Mucosa of stomach (tissue), 1 donor: ENCODE data around the gene CCDC187.
"Not testable (repeated sequence)": the region's sequence is repeated elsewhere in the genome, so short reads cannot be mapped to it uniquely, and the experiment has no call there.

Experiments used
- H3K27me3 ChIP-seq: one replicate; pipeline ENCODE4 v1.7.0; 2013; ENCODE audit warnings: mild to moderate bottlenecking, low read length; ENCODE audit not compliant: control insufficient read depth, insufficient read depth
- H3K36me3 ChIP-seq: one replicate; pipeline ENCODE4 v1.7.0; 2013; ENCODE audit warnings: low read length; ENCODE audit not compliant: control insufficient read depth, insufficient read depth
- H3K4me1 ChIP-seq: one replicate; pipeline ENCODE4 v1.7.0; 2013; ENCODE audit warnings: mild to moderate bottlenecking, low read length; ENCODE audit not compliant: control insufficient read depth, insufficient read depth
- H3K4me3 ChIP-seq: one replicate; pipeline ENCODE4 v1.7.0; 2013; ENCODE audit warnings: low read length
- H3K9ac ChIP-seq: one replicate; pipeline ENCODE4 v1.7.0; 2013; ENCODE audit warnings: mild to moderate bottlenecking, low read length, moderate library complexity
- H3K9me3 ChIP-seq: one replicate; pipeline ENCODE4 v1.7.0; 2013; ENCODE audit warnings: mild to moderate bottlenecking, low read length, moderate library complexity; ENCODE audit not compliant: control insufficient read depth
- donor health status: Pancreatic carcinoma.

Gene CCDC187

DNA sequence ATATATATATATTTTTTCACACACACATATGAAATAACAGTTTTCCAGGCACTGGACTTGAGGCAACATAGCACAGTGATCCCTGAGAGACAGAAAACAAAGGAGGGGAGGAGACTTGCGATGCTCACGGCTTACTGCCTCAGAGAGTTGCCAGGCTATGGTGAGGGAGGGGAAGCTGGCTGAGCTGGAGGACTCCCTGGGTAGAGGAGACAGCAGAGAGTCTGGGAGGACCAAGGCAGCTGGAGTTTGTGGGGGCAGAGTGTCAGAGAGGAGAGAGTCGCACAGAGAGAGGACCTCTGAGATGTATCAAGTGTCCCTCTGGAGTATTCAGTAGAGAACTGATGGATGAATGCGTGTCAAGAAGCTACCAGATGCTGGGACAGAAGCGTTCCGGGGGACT is 35.2 kb downstream of the CCDC187 start:
- H3K9ac ChIP-seq: no peak overlapping the region
- H3K27me3 ChIP-seq: peaks cover 5% of the 10 kb centered on the region
- H3K4me1 ChIP-seq: peaks cover 7% of the 10 kb centered on the region
- no peaks in the 10 kb centered on the region for H3K9me3 ChIP-seq
- H3K36me3 ChIP-seq: no peaks in the 10 kb centered on the region
- no peak overlapping the region for H3K4me3 ChIP-seq

DNA sequence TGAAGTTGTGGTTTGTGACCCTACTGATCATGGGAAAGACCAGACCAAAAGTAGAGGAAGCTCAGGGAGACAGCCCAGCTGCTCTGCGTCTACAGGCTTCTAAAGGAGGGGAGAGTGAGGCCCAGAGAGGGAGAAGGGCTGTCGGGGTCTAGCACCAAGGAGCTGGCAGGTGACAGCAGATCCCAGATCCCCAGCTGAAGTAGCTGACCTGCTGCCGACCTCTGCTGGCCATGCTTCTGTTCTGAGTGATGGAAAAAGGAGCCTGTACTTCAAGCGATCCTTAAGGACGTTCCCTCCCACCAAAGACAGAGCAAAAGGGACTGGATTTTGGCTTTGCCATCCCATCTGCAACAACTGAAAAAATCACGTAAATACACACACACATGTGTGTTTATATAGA is 35.6 kb downstream of the CCDC187 start:
- Histone ChIP-seq H3K27me3 (peaks cover 5% of the 10 kb centered on the region), H3K36me3 (no peaks in the 10 kb centered on the region), H3K9ac (peak overlapping the region; percentile 50), H3K4me3 (no peak overlapping the region), H3K4me1 (peaks cover 7% of the 10 kb centered on the region), H3K9me3 (no peaks in the 10 kb centered on the region)

DNA sequence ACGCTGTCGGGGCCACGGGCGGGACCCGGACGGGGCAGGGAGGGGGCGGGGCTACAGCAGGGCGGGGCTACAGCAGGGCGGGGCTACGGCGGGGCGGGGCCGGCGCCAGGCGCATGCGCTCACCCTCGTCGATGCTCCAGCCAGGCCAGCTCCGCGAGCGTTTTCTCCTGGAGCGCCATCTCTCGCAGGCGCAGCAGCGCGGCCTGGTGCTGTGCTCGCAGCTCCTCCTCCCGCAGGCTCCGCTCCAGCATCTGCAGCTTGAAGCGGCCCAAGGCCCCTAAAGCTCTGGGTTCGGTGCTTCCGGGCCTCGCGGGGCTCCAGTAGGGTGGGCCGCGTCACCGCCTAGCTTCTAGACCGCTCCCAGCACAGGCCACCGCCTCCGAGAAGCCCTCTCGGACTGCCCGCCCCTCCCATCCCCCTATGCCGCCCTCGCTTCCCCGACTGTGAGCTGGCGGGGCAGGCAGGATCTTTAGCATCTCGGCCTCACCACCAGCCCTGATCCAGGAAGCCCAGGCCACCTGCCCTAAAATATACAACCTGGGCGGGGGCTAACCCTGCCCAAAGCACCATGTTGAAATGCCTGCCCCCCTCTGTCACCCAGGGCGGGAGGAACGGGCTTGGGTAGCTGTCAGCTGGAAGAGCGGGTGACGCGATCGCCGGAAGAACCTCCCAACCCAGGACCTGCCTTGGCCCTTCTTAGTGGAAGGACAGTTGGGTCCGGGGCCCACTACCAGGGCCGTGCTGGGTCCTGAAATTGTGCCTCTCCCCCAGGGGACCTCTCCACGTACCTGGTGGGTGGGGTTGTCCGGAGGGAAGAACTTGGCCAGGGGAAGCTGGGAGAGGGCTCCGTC is 36.4 kb downstream of the CCDC187 start:
- H3K36me3 ChIP-seq: no peaks in the 10 kb centered on the region
- no peaks in the 10 kb centered on the region for H3K9me3 ChIP-seq
- peaks cover 7% of the 10 kb centered on the region for H3K4me1 ChIP-seq
- peaks cover 5% of the 10 kb centered on the region for H3K27me3 ChIP-seq
- H3K4me3 ChIP-seq: no peak overlapping the region
- H3K9ac ChIP-seq: peak overlapping the region; percentile 50

DNA sequence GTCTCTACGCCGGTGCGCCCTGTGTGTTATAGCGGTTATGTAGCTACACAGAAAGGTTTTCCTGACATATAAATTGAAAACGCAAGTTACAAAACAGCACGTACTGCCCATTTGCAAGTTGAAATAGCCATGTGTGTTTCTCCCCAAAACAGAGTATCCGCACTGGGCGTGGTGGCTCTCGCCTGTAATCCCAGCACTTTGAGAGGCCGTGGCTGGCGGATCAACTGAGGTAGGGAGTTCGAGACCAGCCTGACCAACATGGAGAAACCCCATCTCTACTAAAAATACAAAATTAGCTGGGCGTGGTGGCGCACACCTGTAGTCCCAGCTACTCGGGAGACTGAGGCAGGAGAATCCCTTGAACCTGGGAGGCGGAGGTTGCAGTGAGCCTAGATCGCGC is 37.3 kb downstream of the CCDC187 start:
- H3K4me1 ChIP-seq, H3K36me3 ChIP-seq, H3K4me3 ChIP-seq, H3K9ac ChIP-seq, H3K9me3 ChIP-seq, H3K27me3 ChIP-seq: not testable (repeated sequence)

DNA sequence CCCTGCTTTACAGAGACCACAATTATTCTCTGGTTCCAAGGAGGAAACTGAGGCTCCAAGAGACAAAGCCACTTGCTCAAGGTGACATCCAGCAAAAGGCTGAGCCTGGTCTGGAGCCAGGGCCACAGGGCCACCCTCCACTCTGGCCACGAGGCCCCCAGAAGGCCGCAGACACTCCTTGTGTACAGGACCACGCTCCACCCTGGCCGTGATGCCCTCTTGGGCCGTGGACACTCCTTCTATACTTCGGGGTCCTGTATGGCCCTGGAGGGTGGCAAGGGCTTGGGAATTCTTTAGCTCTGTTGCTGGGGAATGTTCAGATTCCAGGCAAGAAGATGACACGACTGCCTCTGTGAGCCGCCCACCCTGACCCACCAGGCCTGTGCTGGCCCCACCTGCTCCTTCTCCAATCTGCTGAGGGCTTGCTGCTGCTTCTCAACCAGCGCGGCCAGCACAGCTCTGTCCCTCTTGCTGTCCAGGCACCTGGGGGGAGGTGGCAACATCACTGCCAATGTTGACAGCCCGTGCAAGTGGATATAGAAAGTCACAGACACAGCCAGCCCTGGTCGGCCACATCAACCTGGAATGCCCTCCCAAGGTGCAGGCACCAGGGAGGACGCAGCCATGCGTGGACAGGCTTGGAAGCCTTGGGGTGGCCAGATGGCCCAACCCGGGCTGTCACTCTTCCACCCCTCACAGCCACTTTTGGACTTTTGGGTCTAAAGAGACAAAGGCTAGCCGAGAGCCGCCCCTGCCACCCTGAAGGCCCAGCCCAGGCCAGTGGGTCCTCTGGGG is 38.1 kb downstream of the CCDC187 start:
- peaks cover 5% of the 10 kb centered on the region for H3K27me3 ChIP-seq
- H3K36me3 ChIP-seq: no peaks in the 10 kb centered on the region
- H3K4me3 ChIP-seq: no peak overlapping the region
- no peaks in the 10 kb centered on the region for H3K9me3 ChIP-seq
- H3K4me1 ChIP-seq: peaks cover 7% of the 10 kb centered on the region
- H3K9ac ChIP-seq: no peak overlapping the region

DNA sequence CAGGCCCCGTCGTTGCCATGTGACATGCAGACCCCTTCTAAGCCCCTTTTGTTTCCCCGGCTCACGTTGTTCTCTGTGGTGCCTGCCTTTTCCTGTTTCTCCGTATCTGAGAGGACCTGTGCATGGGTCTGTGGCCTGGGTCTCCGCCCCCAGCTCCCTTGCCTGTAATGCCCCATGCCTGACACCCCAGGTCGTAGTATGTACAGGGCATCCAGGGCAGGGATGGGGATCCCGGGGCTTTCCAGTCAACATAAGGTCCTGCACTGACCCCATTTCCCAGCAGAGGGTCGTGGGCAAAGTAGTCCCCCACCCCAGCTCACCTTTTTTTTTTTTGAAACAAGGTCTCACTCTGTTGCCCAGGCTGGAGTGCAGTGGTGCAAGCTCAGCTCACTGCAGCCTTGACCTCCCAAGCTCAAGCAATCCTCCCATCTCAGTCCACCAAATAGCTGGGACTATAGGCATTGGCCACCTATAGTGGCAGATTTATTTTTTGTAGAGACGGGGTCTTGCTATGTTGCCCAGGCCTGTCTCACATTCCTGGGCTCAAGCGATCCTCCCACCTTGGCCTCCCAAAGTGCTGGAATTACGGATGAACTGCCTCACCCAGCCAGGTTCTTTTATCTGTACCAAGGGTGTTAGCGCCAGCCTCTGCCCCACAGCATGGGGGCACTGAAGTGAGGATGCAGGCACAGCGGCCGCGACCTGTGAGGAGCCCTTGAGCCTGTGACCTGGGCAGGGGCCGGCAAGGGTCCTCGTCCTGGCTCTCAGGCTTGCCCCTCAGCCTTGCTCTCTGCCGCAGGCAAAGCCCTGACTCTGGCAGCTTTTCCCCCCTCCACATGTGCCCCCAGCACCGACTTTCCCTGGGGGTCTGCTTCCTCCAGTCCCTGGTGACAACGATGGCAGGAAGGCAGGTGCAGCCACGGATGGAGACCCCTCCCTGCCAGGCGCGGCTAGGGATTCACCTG is 39.2 kb downstream of the CCDC187 start:
- Histone ChIP-seq H3K4me3 (no peak overlapping the region), H3K27me3 (peaks cover 5% of the 10 kb centered on the region), H3K9ac (no peak overlapping the region), H3K36me3 (no peaks in the 10 kb centered on the region), H3K9me3 (no peaks in the 10 kb centered on the region), H3K4me1 (peaks cover 7% of the 10 kb centered on the region)

DNA sequence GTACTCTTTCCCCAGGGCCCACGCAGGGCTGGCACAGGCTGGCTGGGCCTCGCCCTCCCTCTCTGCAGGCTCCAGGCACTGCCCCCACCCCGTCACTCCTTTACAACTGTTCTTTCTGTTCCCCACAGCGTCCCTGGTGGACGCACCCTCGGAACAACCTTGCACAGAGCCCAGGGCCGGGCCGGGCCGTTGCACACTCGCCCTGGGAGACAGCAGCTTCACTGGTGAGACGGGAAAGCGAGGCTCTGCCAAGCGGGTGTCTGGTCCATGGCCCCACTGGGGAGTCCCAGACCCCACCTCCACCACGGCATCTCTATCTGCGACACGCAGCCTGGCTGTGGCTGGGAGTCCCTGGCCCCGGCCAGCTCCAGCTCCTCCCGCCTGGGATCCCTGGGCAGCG is 39.9 kb downstream of the CCDC187 start:
- peaks cover 5% of the 10 kb centered on the region for H3K27me3 ChIP-seq
- no peak overlapping the region for H3K4me3 ChIP-seq
- H3K9me3 ChIP-seq: no peaks in the 10 kb centered on the region
- no peaks in the 10 kb centered on the region for H3K36me3 ChIP-seq
- peaks cover 7% of the 10 kb centered on the region for H3K4me1 ChIP-seq
- no peak overlapping the region for H3K9ac ChIP-seq

DNA sequence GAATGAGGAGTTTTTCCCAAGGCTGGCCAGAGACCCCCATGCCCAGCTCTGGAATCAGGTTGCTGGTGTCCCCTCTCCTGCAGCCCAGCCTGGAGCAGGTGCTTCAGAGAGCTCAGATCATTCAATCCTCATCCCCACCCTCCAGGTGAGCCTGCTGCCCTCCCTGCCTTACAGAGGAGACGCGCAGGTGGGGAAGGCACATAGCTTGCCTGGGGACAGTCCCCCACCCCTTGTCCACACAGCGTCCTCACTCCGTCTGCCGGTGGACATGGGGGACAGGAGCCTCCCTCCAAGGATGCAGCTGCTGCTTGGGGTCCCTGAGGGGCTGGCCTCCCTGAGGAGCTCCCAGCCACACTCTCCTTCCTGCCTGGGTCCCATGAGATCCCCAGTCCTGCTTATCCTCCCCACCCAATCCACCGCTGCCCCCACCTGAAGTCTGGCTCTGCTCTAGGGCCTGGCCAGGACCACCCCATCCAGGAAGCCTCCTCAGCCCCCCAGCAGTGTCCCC is 41.2 kb downstream of the CCDC187 start:
- Histone ChIP-seq H3K36me3 (no peaks in the 10 kb centered on the region), H3K9me3 (no peaks in the 10 kb centered on the region), H3K9ac (no peak overlapping the region), H3K4me1 (peaks cover 4% of the 10 kb centered on the region), H3K27me3 (no peaks in the 10 kb centered on the region), H3K4me3 (no peak overlapping the region)

DNA sequence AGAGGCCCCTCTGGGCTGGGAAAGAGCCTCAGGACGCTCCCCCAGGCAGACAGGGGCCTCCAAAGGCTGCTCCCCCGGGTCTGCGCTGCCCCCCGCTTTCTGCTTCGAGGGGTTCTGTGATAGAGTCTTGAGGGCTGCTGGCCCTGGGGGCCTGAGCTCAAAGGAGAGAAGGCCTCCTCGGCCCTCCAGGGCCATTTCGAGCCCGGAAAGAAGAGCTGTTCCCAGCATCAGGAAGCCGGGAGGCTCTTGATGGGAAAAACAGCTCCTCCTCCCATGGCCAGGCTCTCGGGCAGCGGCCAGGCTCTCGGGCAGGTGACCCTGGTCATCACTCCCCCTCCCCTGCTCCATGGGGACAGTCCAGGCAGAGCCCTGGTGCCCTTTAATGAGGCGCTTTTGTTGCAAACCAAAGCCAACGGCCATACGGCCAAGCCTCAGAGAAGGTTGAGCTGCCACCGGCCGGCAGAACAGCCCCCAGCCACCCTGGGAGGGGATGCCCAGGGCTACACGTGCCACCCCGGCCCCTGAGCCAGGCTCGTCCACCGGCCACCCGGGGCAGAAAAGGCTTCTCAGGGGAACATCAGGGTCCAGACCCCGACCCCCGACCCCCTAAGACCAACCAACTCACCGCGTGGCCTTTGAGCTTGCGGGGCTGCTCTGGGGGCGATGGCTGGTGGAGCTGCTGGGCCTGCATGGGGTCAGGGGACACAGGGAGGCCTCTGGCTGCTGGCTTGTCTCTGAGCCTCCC is 42.0 kb downstream of the CCDC187 start:
- Histone ChIP-seq H3K27me3 (no peaks in the 10 kb centered on the region), H3K36me3 (no peaks in the 10 kb centered on the region), H3K9me3 (no peaks in the 10 kb centered on the region), H3K4me1 (no peaks in the 10 kb centered on the region), H3K9ac (no peak overlapping the region), H3K4me3 (no peak overlapping the region)

DNA sequence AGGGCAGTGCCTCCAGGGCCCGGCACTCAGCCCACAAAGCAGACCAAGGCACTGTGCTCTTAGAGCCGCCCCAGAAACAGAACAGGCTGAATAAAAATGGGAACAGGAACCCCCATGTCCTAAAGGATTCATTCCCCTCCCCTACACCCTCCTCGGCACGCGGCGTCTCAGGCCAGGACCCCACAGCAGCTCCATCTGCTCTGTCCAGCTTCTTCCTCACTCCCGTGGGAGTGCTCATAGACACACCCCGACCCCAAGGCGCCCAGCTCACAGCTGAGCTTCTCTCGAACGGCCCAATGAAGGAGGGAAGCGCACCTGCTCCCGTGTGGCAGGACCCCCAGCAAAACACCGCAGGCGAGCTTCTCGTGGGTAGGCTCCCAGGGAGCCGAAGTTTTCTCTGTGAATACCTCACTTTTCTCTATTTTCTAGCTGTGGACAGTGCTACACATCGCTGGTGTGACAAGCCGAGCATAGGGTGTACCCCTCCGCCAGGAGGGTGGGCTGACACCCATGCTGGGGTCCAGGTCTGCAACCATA is 42.9 kb downstream of the CCDC187 start:
- no peaks in the 10 kb centered on the region for H3K36me3 ChIP-seq
- H3K4me3 ChIP-seq: no peak overlapping the region
- peaks cover 6% of the 10 kb centered on the region for H3K27me3 ChIP-seq
- no peaks in the 10 kb centered on the region for H3K9me3 ChIP-seq
- H3K4me1 ChIP-seq: no peaks in the 10 kb centered on the region
- H3K9ac ChIP-seq: no peak overlapping the region

DNA sequence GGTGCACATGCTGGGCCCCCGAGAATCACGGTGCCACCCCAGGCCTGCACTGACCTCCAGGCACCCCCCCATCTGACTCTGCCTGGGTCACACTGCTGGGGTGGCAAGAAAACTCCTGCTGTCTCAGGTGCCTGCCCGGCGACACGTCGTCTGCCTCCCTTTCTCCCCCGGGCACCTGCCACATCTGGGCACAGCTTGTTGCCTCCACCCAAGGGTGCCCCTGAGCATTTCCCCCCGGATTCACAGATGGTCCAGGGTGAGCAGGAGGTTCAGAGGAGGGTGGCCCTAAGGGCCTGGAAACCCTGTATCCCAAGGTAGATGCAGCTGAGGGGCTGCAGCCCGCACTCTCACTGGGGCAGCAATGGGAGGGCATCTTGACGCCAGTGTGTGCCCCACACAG is 43.4 kb downstream of the CCDC187 start:
- Histone ChIP-seq H3K9ac (no peak overlapping the region), H3K4me3 (no peak overlapping the region), H3K36me3 (no peaks in the 10 kb centered on the region), H3K4me1 (no peaks in the 10 kb centered on the region), H3K9me3 (no peaks in the 10 kb centered on the region), H3K27me3 (peaks cover 11% of the 10 kb centered on the region)
